ENCODE results near the gene PRKD2. TPM values are rescaled to one million over a fixed set of nuclear protein-coding genes. Genes with fewer than 3 reads are reported as not detected.

Gene PRKD2
- total and polyA plus RNA-seq, 2 experiments from 2014 or later: 53.8 to 68.0 TPM

DNA sequence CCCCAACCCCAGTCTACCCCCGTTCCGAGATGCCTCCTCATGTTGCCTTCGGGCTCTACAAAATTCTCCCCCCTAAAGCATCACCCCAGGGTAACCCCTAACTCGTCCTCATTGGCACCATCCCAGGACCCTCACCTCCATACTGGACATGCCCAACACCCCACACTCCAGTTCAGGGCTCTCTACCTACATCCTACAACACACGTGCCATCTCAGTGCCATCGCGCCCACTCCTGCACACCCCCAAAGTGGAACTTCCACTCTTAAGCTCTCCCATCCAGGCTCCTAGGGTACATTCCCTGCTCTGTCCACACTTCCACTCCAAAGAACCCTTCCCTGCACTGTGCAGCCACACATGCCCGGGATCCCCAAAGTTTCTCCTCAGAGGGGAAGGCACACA, 28.1 kb upstream of the PRKD2 start:
- ATAC-seq (no peak), DNase-seq (ENCODE audit: low spot score) (no peak)
- Histone ChIP-seq H3K79me2 (replicated peaks; ENCODE audit: insufficient read depth) (peaks cover 57% of the 10 kb centered on the region), H3K27ac (ENCODE audit: low read depth) (no peak overlapping the region), H3K4me1 (ENCODE audit: insufficient read depth) (peaks cover 10% of the 10 kb centered on the region; the same call in 1 of the 2 replicates), H4K20me1 (replicated peaks; ENCODE audit: insufficient read depth) (peaks cover 53% of the 10 kb centered on the region), H3K36me3 (ENCODE audit: insufficient read depth) (peaks cover 4% of the 10 kb centered on the region; the same call in 1 of the 2 replicates), H3K9me2 (ENCODE audit: insufficient read depth) (no peaks in the 10 kb centered on the region), H3K27me3 (ENCODE audit: insufficient read depth) (no peaks in the 10 kb centered on the region), H2AFZ (no peak overlapping the region), H3K4me2 (peak overlapping the region; percentile 98), H3K4me3 (peak overlapping the region; percentile 93), H3F3A (replicated peaks; ENCODE audit: low read depth) (0 out of 2 replicates have a peak, but pooled peaks cover 14% of the 10 kb centered on the region)
- peaks cover 28% of the 10 kb centered on the region for H3K27me3 Mint-ChIP-seq (ENCODE audit: insufficient read depth, low read depth, poor library complexity)
- H3K27ac Mint-ChIP-seq: peak overlapping the region; percentile 96
- TF ChIP-seq STAT1 (IDR thresholded peaks at IDR 0.05; ENCODE audit: unreplicated experiment): no peak
- no peak for TF ChIP-seq ZNF114 (CRISPR knock-in tag; IDR thresholded peaks at IDR 0.05)
- TF ChIP-seq ZNF331 (CRISPR knock-in tag; IDR thresholded peaks at IDR 0.05; ENCODE audit: low read depth): no peak
- TF ChIP-seq CREB1 (CRISPR knock-in tag; IDR thresholded peaks at IDR 0.05; ENCODE audit: low read depth): no peak
- no peak for TF ChIP-seq JUNB (IDR thresholded peaks at IDR 0.05; ENCODE audit: unreplicated experiment)
- TF ChIP-seq EZH2phosphoT487 (IDR thresholded peaks at IDR 0.05; ENCODE audit: unreplicated experiment): no peak
- no peak for TF ChIP-seq EZH2 (IDR thresholded peaks at IDR 0.05; ENCODE audit: low read depth, unreplicated experiment)
- TF ChIP-seq, protein P1, sequence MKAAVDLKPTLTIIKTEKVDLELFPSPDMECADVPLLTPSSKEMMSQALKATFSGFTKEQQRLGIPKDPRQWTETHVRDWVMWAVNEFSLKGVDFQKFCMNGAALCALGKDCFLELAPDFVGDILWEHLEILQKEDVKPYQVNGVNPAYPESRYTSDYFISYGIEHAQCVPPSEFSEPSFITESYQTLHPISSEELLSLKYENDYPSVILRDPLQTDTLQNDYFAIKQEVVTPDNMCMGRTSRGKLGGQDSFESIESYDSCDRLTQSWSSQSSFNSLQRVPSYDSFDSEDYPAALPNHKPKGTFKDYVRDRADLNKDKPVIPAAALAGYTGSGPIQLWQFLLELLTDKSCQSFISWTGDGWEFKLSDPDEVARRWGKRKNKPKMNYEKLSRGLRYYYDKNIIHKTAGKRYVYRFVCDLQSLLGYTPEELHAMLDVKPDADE (IDR thresholded peaks at IDR 0.05): no peak
- TF ChIP-seq, protein P2, sequence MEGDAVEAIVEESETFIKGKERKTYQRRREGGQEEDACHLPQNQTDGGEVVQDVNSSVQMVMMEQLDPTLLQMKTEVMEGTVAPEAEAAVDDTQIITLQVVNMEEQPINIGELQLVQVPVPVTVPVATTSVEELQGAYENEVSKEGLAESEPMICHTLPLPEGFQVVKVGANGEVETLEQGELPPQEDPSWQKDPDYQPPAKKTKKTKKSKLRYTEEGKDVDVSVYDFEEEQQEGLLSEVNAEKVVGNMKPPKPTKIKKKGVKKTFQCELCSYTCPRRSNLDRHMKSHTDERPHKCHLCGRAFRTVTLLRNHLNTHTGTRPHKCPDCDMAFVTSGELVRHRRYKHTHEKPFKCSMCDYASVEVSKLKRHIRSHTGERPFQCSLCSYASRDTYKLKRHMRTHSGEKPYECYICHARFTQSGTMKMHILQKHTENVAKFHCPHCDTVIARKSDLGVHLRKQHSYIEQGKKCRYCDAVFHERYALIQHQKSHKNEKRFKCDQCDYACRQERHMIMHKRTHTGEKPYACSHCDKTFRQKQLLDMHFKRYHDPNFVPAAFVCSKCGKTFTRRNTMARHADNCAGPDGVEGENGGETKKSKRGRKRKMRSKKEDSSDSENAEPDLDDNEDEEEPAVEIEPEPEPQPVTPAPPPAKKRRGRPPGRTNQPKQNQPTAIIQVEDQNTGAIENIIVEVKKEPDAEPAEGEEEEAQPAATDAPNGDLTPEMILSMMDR (conservative IDR thresholded peaks at IDR 0.05; ENCODE audit: low read depth in 2 of 2): no peak
- TF ChIP-seq, protein P3, sequence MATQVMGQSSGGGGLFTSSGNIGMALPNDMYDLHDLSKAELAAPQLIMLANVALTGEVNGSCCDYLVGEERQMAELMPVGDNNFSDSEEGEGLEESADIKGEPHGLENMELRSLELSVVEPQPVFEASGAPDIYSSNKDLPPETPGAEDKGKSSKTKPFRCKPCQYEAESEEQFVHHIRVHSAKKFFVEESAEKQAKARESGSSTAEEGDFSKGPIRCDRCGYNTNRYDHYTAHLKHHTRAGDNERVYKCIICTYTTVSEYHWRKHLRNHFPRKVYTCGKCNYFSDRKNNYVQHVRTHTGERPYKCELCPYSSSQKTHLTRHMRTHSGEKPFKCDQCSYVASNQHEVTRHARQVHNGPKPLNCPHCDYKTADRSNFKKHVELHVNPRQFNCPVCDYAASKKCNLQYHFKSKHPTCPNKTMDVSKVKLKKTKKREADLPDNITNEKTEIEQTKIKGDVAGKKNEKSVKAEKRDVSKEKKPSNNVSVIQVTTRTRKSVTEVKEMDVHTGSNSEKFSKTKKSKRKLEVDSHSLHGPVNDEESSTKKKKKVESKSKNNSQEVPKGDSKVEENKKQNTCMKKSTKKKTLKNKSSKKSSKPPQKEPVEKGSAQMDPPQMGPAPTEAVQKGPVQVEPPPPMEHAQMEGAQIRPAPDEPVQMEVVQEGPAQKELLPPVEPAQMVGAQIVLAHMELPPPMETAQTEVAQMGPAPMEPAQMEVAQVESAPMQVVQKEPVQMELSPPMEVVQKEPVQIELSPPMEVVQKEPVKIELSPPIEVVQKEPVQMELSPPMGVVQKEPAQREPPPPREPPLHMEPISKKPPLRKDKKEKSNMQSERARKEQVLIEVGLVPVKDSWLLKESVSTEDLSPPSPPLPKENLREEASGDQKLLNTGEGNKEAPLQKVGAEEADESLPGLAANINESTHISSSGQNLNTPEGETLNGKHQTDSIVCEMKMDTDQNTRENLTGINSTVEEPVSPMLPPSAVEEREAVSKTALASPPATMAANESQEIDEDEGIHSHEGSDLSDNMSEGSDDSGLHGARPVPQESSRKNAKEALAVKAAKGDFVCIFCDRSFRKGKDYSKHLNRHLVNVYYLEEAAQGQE (IDR thresholded peaks at IDR 0.05; ENCODE audit: unreplicated experiment): no peak
- TF ChIP-seq POLR2AphosphoS5 (IDR thresholded peaks at IDR 0.05; ENCODE audit: low read depth): no peak
- TF ChIP-seq, protein P4, sequence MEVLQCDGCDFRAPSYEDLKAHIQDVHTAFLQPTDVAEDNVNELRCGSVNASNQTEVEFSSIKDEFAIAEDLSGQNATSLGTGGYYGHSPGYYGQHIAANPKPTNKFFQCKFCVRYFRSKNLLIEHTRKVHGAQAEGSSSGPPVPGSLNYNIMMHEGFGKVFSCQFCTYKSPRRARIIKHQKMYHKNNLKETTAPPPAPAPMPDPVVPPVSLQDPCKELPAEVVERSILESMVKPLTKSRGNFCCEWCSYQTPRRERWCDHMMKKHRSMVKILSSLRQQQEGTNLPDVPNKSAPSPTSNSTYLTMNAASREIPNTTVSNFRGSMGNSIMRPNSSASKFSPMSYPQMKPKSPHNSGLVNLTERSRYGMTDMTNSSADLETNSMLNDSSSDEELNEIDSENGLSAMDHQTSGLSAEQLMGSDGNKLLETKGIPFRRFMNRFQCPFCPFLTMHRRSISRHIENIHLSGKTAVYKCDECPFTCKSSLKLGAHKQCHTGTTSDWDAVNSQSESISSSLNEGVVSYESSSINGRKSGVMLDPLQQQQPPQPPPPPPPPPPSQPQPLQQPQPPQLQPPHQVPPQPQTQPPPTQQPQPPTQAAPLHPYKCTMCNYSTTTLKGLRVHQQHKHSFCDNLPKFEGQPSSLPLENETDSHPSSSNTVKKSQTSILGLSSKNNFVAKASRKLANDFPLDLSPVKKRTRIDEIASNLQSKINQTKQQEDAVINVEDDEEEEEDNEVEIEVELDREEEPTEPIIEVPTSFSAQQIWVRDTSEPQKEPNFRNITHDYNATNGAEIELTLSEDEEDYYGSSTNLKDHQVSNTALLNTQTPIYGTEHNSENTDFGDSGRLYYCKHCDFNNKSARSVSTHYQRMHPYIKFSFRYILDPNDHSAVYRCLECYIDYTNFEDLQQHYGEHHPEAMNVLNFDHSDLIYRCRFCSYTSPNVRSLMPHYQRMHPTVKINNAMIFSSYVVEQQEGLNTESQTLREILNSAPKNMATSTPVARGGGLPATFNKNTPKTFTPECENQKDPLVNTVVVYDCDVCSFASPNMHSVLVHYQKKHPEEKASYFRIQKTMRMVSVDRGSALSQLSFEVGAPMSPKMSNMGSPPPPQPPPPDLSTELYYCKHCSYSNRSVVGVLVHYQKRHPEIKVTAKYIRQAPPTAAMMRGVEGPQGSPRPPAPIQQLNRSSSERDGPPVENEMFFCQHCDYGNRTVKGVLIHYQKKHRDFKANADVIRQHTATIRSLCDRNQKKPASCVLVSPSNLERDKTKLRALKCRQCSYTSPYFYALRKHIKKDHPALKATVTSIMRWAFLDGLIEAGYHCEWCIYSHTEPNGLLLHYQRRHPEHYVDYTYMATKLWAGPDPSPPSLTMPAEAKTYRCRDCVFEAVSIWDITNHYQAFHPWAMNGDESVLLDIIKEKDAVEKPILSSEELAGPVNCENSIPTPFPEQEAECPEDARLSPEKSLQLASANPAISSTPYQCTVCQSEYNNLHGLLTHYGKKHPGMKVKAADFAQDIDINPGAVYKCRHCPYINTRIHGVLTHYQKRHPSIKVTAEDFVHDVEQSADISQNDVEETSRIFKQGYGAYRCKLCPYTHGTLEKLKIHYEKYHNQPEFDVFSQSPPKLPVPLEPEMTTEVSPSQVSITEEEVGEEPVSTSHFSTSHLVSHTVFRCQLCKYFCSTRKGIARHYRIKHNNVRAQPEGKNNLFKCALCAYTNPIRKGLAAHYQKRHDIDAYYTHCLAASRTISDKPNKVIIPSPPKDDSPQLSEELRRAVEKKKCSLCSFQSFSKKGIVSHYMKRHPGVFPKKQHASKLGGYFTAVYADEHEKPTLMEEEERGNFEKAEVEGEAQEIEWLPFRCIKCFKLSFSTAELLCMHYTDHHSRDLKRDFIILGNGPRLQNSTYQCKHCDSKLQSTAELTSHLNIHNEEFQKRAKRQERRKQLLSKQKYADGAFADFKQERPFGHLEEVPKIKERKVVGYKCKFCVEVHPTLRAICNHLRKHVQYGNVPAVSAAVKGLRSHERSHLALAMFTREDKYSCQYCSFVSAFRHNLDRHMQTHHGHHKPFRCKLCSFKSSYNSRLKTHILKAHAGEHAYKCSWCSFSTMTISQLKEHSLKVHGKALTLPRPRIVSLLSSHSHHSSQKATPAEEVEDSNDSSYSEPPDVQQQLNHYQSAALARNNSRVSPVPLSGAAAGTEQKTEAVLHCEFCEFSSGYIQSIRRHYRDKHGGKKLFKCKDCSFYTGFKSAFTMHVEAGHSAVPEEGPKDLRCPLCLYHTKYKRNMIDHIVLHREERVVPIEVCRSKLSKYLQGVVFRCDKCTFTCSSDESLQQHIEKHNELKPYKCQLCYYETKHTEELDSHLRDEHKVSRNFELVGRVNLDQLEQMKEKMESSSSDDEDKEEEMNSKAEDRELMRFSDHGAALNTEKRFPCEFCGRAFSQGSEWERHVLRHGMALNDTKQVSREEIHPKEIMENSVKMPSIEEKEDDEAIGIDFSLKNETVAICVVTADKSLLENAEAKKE (CRISPR knock-in tag; IDR thresholded peaks at IDR 0.05): no peak
- no peak for TF ChIP-seq NANOG (IDR thresholded peaks at IDR 0.05; ENCODE audit: borderline replicate concordance)
- H3K4me1 Mint-ChIP-seq: peaks cover 55% of the 10 kb centered on the region
- H3K36me3 Mint-ChIP-seq (ENCODE audit: low read depth): peaks cover 34% of the 10 kb centered on the region
- H3K9me3 Mint-ChIP-seq: no peaks in the 10 kb centered on the region; the same call in 2 of the 3 replicates
- H3K4me3 Mint-ChIP-seq: peak overlapping the region; percentile 98
